ENCODE data around the gene TAT. TPM values are rescaled to one million over a fixed set of nuclear protein-coding genes. Genes with fewer than 3 reads are reported as not detected.

TAT gene
- total and polyA plus RNA-seq, 10 of the 15 experiments (the other 5 are each of a cell fraction or from before 2014, with no cell fraction given) = 0.01 to 0.44 (median 0.09) TPM; not detected in 4

DNA sequence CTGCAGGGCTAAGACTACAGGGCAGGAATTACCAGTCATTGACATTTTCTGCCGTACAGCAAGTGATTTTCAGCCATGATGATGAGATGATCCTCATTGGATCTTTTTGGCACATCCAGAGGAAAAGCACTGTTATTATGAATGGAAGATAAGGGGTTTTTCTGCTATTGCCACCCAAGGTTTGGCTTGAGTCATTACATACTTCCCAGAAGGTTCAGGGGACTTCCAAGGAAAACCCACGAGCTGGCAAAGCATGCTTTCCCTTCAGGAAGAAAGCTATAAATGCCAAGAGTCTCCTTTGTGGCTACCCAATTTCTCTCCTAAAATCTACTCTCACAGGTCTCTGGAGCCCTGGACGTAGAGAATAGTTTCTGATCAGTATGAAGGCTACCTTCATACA lies 44.5 kb downstream of the TAT start:
- H2AFZ ChIP-seq (ENCODE audit: control insufficient read depth, low read depth, low read length) = no peak overlapping the region
- 33% methylated on average over 3 of the region's 3 CpGs for WGBS (ENCODE audit: insufficient coverage, insufficient replicate concordance, low lambda C conversion rate, missing lambda C conversion rate)
- H3K36me3 ChIP-seq (ENCODE audit: control insufficient read depth in 2 of 2, insufficient read depth in 2 of 2, low read length in 1 of 2) = no peaks in the 10 kb centered on the region
- in situ Hi-C loops (cut with MboI) = no loop called here
- H3K4me2 ChIP-seq (ENCODE audit: control insufficient read depth, insufficient read depth) = no peak overlapping the region
- H3K79me2 ChIP-seq (ENCODE audit: control insufficient read depth, insufficient read depth, low read length) = no peaks in the 10 kb centered on the region
- no peaks in the 10 kb centered on the region for H3K4me1 ChIP-seq (ENCODE audit: control insufficient read depth, insufficient read depth, low read length)
- BruUV-seq (replicated peaks) = no TSS peak
- RAD21 ChIA-PET (ENCODE audit: unreplicated experiment) = no interaction called here
- H3K27ac ChIP-seq (ENCODE audit: control insufficient read depth, insufficient read depth) = no peak overlapping the region
- CTCF ChIA-PET = interaction anchor here (1.0 to 3.0 kb wide), 5 partner anchors 9 to 120 kb away, joined by 3 to 17 read pairs (median 5); no protein-coding TSS in a partner anchor
- DNase-seq (ENCODE audit: low read depth, low spot score) (no peak), FAIRE-seq (no peak), ATAC-seq (no peak)
- intact Hi-C loops (cut with micrococcal nuclease; ENCODE audit: unreplicated experiment) = loop anchor here (2.0 kb wide), 1 partner anchor 26 kb away; no protein-coding TSS in a partner anchor
- SMC1A ChIA-PET (ENCODE audit: uncharacterized antibody, unreplicated experiment) = interaction anchor here (3.8 kb wide), 1 partner anchor 32 kb away, joined by 20 read pairs; no protein-coding TSS in a partner anchor
- no peak for TF ChIP-seq POU2F2 (IDR thresholded peaks at IDR 0.05; ENCODE audit: borderline replicate concordance, low read depth, low read length)
- TF ChIP-seq TAF1 (IDR thresholded peaks at IDR 0.05; ENCODE audit: borderline replicate concordance, low read depth, low read length) = no peak
- TF ChIP-seq, protein P1, sequence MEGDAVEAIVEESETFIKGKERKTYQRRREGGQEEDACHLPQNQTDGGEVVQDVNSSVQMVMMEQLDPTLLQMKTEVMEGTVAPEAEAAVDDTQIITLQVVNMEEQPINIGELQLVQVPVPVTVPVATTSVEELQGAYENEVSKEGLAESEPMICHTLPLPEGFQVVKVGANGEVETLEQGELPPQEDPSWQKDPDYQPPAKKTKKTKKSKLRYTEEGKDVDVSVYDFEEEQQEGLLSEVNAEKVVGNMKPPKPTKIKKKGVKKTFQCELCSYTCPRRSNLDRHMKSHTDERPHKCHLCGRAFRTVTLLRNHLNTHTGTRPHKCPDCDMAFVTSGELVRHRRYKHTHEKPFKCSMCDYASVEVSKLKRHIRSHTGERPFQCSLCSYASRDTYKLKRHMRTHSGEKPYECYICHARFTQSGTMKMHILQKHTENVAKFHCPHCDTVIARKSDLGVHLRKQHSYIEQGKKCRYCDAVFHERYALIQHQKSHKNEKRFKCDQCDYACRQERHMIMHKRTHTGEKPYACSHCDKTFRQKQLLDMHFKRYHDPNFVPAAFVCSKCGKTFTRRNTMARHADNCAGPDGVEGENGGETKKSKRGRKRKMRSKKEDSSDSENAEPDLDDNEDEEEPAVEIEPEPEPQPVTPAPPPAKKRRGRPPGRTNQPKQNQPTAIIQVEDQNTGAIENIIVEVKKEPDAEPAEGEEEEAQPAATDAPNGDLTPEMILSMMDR (IDR thresholded peaks at IDR 0.05 in 2 of 3, conservative IDR thresholded peaks at IDR 0.05 in 1 of 3; ENCODE audit: control insufficient read depth in 2 of 3, extremely low read depth in 1 of 3, insufficient read depth in 1 of 3, low read depth in 3 of 3, low read length in 3 of 3) = no peak
- H3K9me3 ChIP-seq (replicated peaks; ENCODE audit: control insufficient read depth, insufficient read depth, low read length) = no peaks in the 10 kb centered on the region
- no peak overlapping the region for H3K9ac ChIP-seq (ENCODE audit: control insufficient read depth, insufficient read depth, low read length)
- H4K20me1 ChIP-seq (ENCODE audit: control insufficient read depth, insufficient read depth) = no peaks in the 10 kb centered on the region
- POLR2A ChIA-PET = interaction anchor here (0.7 kb wide), 1 partner anchor 12 kb away, joined by 4 read pairs; no protein-coding TSS in a partner anchor
- H3K4me3 ChIP-seq = no peak overlapping the region
- no peaks in the 10 kb centered on the region for H3K27me3 ChIP-seq (replicated peaks in 1 of 2; ENCODE audit: control insufficient read depth in 2 of 2, insufficient read depth in 2 of 2, low read length in 1 of 2)

DNA sequence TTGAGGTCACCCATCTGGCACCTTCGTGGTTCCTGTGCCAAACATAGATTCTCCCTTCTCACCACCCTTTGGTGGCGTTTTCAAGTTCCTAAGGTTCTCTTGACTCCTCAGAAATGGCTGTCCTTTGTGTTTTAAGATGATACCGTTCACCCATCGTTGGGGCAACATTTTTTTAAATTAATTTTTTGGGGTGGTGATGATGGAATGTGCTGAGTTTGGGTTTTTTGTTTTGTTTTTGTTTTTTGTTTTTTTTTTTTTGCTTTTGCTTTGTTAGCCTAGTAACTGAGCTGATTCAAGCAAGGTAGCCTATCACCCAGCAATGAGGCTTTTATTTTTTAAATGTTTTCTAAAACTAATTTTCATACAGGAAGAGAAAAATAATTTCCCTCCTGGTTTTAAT lies 48.0 kb downstream of the TAT start:
- Histone ChIP-seq H3K27ac (ENCODE audit: control insufficient read depth, insufficient read depth) (no peak overlapping the region), H3K4me2 (ENCODE audit: control insufficient read depth, insufficient read depth) (no peak overlapping the region), H3K4me1 (ENCODE audit: control insufficient read depth, insufficient read depth, low read length) (no peaks in the 10 kb centered on the region; the same call in 1 of the 2 replicates), H3K9ac (ENCODE audit: control insufficient read depth, insufficient read depth, low read length) (no peak overlapping the region), H3K27me3 (replicated peaks in 1 of 2; ENCODE audit: control insufficient read depth in 2 of 2, insufficient read depth in 2 of 2, low read length in 1 of 2) (no peaks in the 10 kb centered on the region; a peak in 1 of 4 replicates), H2AFZ (ENCODE audit: control insufficient read depth, low read depth, low read length) (no peak overlapping the region), H3K4me3 (no peak overlapping the region), H3K79me2 (ENCODE audit: control insufficient read depth, insufficient read depth, low read length) (no peaks in the 10 kb centered on the region), H3K36me3 (ENCODE audit: control insufficient read depth in 2 of 2, insufficient read depth in 2 of 2, low read length in 1 of 2) (no peaks in the 10 kb centered on the region), H4K20me1 (ENCODE audit: control insufficient read depth, insufficient read depth) (no peaks in the 10 kb centered on the region), H3K9me3 (replicated peaks; ENCODE audit: control insufficient read depth, insufficient read depth, low read length) (no peaks in the 10 kb centered on the region)
- RAD21 ChIA-PET (ENCODE audit: unreplicated experiment) = interaction anchor here (0.6 to 1.0 kb wide), 2 partner anchors 10 to 36 kb away, joined by 3 to 5 read pairs; no protein-coding TSS in a partner anchor
- ATAC-seq (no peak), FAIRE-seq (no peak), DNase-seq (ENCODE audit: low read depth, low spot score) (no peak)
- TF ChIP-seq TCF3 (IDR thresholded peaks at IDR 0.05; ENCODE audit: borderline replicate concordance, insufficient read depth, low read depth, low read length) (no peak), EZH2 (IDR thresholded peaks at IDR 0.05; ENCODE audit: borderline replicate concordance, control insufficient read depth, low read depth, low read length) (no peak), IRF4 (IDR thresholded peaks at IDR 0.05; ENCODE audit: low read depth, low read length) (no peak), CHD2 (IDR thresholded peaks at IDR 0.05; ENCODE audit: borderline replicate concordance, low read depth, low read length) (no peak), BCL11A (IDR thresholded peaks at IDR 0.05; ENCODE audit: low read depth, low read length) (no peak), SMAD1 (IDR thresholded peaks at IDR 0.05; ENCODE audit: low read depth, partially characterized antibody) (no peak)
- TF ChIP-seq, protein P2, sequence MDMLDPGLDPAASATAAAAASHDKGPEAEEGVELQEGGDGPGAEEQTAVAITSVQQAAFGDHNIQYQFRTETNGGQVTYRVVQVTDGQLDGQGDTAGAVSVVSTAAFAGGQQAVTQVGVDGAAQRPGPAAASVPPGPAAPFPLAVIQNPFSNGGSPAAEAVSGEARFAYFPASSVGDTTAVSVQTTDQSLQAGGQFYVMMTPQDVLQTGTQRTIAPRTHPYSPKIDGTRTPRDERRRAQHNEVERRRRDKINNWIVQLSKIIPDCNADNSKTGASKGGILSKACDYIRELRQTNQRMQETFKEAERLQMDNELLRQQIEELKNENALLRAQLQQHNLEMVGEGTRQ (IDR thresholded peaks at IDR 0.05; ENCODE audit: borderline replicate concordance, low read depth, low read length) = no peak
- POLR2A ChIA-PET = no interaction called here
- 28% methylated on average over 4 of the region's 4 CpGs for WGBS (ENCODE audit: insufficient coverage, insufficient replicate concordance, low lambda C conversion rate, missing lambda C conversion rate)
- intact Hi-C loops (cut with micrococcal nuclease; ENCODE audit: unreplicated experiment) = no loop called here
- SMC1A ChIA-PET (ENCODE audit: uncharacterized antibody, unreplicated experiment) = interaction anchor here (3.8 kb wide), 1 partner anchor 28 kb away, joined by 20 read pairs; no protein-coding TSS in a partner anchor
- CTCF ChIA-PET = interaction anchor here (0.9 to 2.2 kb wide), 5 partner anchors 10 to 433 kb away, joined by 3 to 13 read pairs (median 4); no protein-coding TSS in a partner anchor
- BruUV-seq (replicated peaks) = no TSS peak
- in situ Hi-C loops (cut with MboI) = no loop called here
